ENCODE results near the gene PDE9A.

- TF ChIP-seq REST (IDR thresholded peaks at IDR 0.05) (no peak), USF2 (IDR thresholded peaks at IDR 0.05) (no peak), CTCF (IDR thresholded peaks at IDR 0.05) (no peak), EP300 (IDR thresholded peaks at IDR 0.05) (no peak), MAX (IDR thresholded peaks at IDR 0.05) (no peak), ESRRA (IDR thresholded peaks at IDR 0.05; ENCODE audit: borderline replicate concordance, low read length) (no peak), POLR2AphosphoS2 (conservative IDR thresholded peaks at IDR 0.05; ENCODE audit: low read length) (no peak), CEBPB (IDR thresholded peaks at IDR 0.05) (no peak), KDM5A (IDR thresholded peaks at IDR 0.05) (no peak), POLR2A (IDR thresholded peaks at IDR 0.05; ENCODE audit: low read length) (no peak), NFE2L2 (conservative IDR thresholded peaks at IDR 0.05; ENCODE audit: low read length) (no peak), CHD2 (IDR thresholded peaks at IDR 0.05; ENCODE audit: low read length, partially characterized antibody) (no peak), SREBF2 (IDR thresholded peaks at IDR 0.05) (no peak), MYC (IDR thresholded peaks at IDR 0.05; ENCODE audit: borderline replicate concordance, low read length) (no peak)
Measured at GRCh38 chr21:42691901-42692559, 38.6 kb downstream of the PDE9A start.

Data from A549 (cell line).